PC-3 (cell line): ENCODE data around the gene CYBA.

Source experiments
- EZH2 ChIP-seq: fragments of 300-600 bp; sonication (generic); IDR thresholded peaks from one replicate; pipeline ENCODE4 v1.6.1; 2017; ENCODE audit warnings: antibody characterized with exemption, mild to moderate bottlenecking, low read length; ENCODE audit not compliant: unreplicated experiment
- EZH2phosphoT487 ChIP-seq: fragments of 300-600 bp; sonication (generic); IDR thresholded peaks from 2 replicates; pipeline ENCODE4 v1.6.1; 2018; ENCODE audit warnings: mild to moderate bottlenecking, antibody characterized with exemption, low read length, borderline replicate concordance
- TF ChIP-seq, protein P1 (sequence below): fragments of 300-600 bp; sonication (generic); conservative IDR thresholded peaks from 2 replicates; pipeline ENCODE4 v1.5.1; 2017; ENCODE audit warnings: antibody characterized with exemption, low read depth, mild to moderate bottlenecking, low read length

DNA sequence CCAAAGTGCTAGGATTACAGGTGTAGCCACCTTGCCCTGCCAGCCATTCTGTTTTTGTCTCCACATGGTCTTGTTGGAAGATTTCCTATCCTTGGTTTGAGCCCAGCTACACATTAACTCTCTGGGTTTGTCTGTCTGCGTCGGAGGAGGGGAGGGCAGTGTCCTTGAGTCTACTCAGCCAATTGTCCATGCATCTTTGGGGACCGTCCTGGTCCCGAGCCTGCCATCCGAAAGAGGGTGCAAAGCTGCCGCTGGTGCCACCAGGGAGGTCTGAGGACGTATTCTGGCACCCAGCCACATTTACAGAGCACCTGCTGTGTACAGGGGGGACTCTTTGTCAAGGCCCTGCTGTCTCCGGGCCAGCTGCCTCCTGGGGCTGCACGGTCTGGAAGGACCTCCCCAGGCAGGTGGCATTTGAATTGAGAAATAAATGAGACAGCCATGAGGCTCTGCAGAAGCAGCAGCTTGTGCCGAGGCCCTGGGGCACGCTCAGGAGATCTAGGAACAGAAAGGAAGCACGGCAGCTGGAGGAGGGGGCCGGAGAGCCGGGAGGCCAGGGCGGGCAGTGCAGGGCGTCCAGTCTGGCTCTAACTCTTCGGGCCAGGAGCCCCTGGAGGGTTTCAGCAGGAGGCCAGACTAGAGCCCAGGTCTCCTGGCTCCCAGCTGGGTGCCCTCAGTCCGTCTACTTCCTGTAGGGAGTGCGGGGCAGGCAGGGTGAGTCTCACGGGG lies 1.5 kb downstream of the CYBA start:
- TF ChIP-seq EZH2 = no peak
- TF ChIP-seq, protein P1, sequence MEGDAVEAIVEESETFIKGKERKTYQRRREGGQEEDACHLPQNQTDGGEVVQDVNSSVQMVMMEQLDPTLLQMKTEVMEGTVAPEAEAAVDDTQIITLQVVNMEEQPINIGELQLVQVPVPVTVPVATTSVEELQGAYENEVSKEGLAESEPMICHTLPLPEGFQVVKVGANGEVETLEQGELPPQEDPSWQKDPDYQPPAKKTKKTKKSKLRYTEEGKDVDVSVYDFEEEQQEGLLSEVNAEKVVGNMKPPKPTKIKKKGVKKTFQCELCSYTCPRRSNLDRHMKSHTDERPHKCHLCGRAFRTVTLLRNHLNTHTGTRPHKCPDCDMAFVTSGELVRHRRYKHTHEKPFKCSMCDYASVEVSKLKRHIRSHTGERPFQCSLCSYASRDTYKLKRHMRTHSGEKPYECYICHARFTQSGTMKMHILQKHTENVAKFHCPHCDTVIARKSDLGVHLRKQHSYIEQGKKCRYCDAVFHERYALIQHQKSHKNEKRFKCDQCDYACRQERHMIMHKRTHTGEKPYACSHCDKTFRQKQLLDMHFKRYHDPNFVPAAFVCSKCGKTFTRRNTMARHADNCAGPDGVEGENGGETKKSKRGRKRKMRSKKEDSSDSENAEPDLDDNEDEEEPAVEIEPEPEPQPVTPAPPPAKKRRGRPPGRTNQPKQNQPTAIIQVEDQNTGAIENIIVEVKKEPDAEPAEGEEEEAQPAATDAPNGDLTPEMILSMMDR = no peak
- TF ChIP-seq EZH2phosphoT487 = no peak
